B cell (primary cell): ENCODE measurements around the gene AK4. TPM values are rescaled to one million over a fixed set of nuclear protein-coding genes. Genes with fewer than 3 reads are reported as not detected.

Source experiments
- ATAC-seq: fragments of 200-7000 bp; cut with Tn5 transposase; one replicate; pipeline ENCODE4 v1.10.0; 2021; ENCODE audit warnings: low read depth, mild to moderate bottlenecking, moderate number of reproducible peaks, moderate library complexity
- CTCF ChIA-PET: fragments of 350-600 bp; sonication (Branson Sonifier 250); formaldehyde crosslinking; loops from one replicate; lab custom pipeline; 2021; ENCODE audit warnings: antibody characterized with exemption, inconsistent platforms; lab: Charles Lee
- POLR2A ChIA-PET: fragments of 350-600 bp; sonication (Branson Sonifier 250); formaldehyde crosslinking; loops from one replicate; lab custom pipeline; 2021; ENCODE audit warnings: antibody characterized with exemption; lab: Charles Lee
- DNase-seq: peaks from one replicate; pipeline ENCODE4 v3.0.0; 2013
- H2AFZ ChIP-seq: 2 replicates; pipeline ENCODE4 v1.6.1; 2012; ENCODE audit warnings: mild to moderate bottlenecking, low read depth, low read length; ENCODE audit not compliant: insufficient read depth, poor library complexity, severe bottlenecking
- H3K27ac ChIP-seq, 2 donors: 1 replicate in 1 of 2; 2 replicates in 1 of 2; pipeline ENCODE4 v1.5.1; 2012 to 2013; ENCODE audit warnings: low read length in 2 of 2, mild to moderate bottlenecking in 2 of 2, moderate library complexity in 1 of 2
- H3K27me3 ChIP-seq, 4 experiments: fragments of 200-600 bp in 1 of 4; sonication (generic) in 1 of 4; replicated peaks in 1 of 4; 1 replicate in 2 of 4; 2 replicates in 2 of 4; pipeline versions ENCODE4 v1.6.1 to v1.7.0; 2013 to 2016; ENCODE audit warnings: low read length in 3 of 4, mild to moderate bottlenecking in 2 of 4, mixed read lengths in 1 of 4, moderate library complexity in 1 of 4; ENCODE audit not compliant: insufficient read depth in 4 of 4, control insufficient read depth in 3 of 4; ENCODE audit errors: control extremely low read depth in 1 of 4
- H3K36me3 ChIP-seq, 2 experiments: replicated peaks in 1 of 2; 1 replicate in 1 of 2; 2 replicates in 1 of 2; pipeline versions ENCODE4 v1.6.1 to v1.7.1; 2013; ENCODE audit warnings: low read length in 1 of 2; ENCODE audit not compliant: insufficient read depth in 2 of 2, control insufficient read depth in 1 of 2; ENCODE audit errors: control extremely low read depth in 1 of 2, extremely low read depth in 1 of 2
- H3K4me1 ChIP-seq, 2 donors: fragments of 200-600 bp in 1 of 2; sonication (generic) in 1 of 2; 1 replicate in 1 of 2; 2 replicates in 1 of 2; pipeline versions ENCODE4 v1.5.1 to v1.6.1; 2013 to 2017; ENCODE audit warnings: low read length in 2 of 2; ENCODE audit not compliant: control insufficient read depth in 2 of 2, insufficient read depth in 2 of 2
- H3K4me2 ChIP-seq: replicated peaks from 2 replicates; pipeline ENCODE3; 2012; ENCODE audit warnings: mild to moderate bottlenecking, low read depth, low read length; ENCODE audit not compliant: poor library complexity, severe bottlenecking
- H3K4me3 ChIP-seq, 5 experiments: fragments of 200-600 bp in 1 of 5; sonication (generic) in 1 of 5; 1 replicate in 3 of 5; 2 replicates in 2 of 5; pipeline versions ENCODE4 v1.5.1 to v1.7.0; 2011 to 2016; ENCODE audit warnings: low read length in 4 of 5, mild to moderate bottlenecking in 4 of 5, low read depth in 2 of 5, control low read depth in 1 of 5, moderate library complexity in 1 of 5; ENCODE audit not compliant: insufficient read depth in 1 of 5; ENCODE audit errors: control extremely low read depth in 1 of 5, extremely low read depth in 1 of 5
- H3K79me2 ChIP-seq: fragments of 200-600 bp; sonication (generic); one replicate; pipeline ENCODE4 v1.6.0; 2016; ENCODE audit warnings: low read length; ENCODE audit not compliant: control insufficient read depth, insufficient read depth
- H3K9ac ChIP-seq: fragments of 200-600 bp; sonication (generic); 2 replicates; pipeline ENCODE4 v1.6.1; 2017; ENCODE audit warnings: mild to moderate bottlenecking, low read length, moderate library complexity
- H3K9me3 ChIP-seq, 3 donors: one replicate each; pipeline versions ENCODE4 v1.6.1 to v1.7.1; 2013; ENCODE audit warnings: low read length in 2 of 3; ENCODE audit not compliant: control insufficient read depth in 2 of 3, insufficient read depth in 1 of 3; ENCODE audit errors: control extremely low read depth in 1 of 3
- H4K20me1 ChIP-seq: 2 replicates; pipeline ENCODE4 v1.6.0; 2012; ENCODE audit warnings: mild to moderate bottlenecking, low read length; ENCODE audit not compliant: insufficient read depth, control insufficient read depth, poor library complexity, severe bottlenecking
- H3K27ac Mint-ChIP-seq: one replicate; pipeline ENCODE4 v1.8.0; 2021; ENCODE audit warnings: mixed read lengths
- H3K27me3 Mint-ChIP-seq: one replicate; pipeline ENCODE4 v1.8.0; 2021; ENCODE audit warnings: mixed read lengths
- H3K4me1 Mint-ChIP-seq: one replicate; pipeline ENCODE4 v1.8.0; 2021; ENCODE audit warnings: mixed read lengths
- H3K4me3 Mint-ChIP-seq: one replicate; pipeline ENCODE4 v1.8.0; 2021; ENCODE audit warnings: mixed read lengths
- H3K9me3 Mint-ChIP-seq: one replicate; pipeline ENCODE4 v1.8.0; 2022; ENCODE audit warnings: mixed read lengths; ENCODE audit not compliant: insufficient read depth
- CTCF ChIP-seq: fragments of 200-600 bp; IDR thresholded peaks from one replicate; pipeline ENCODE4 v1.8.0; 2022; ENCODE audit warnings: antibody characterized with exemption, mild to moderate bottlenecking
- EZH2 ChIP-seq: IDR thresholded peaks from 2 replicates; pipeline ENCODE4 v1.6.1; 2012; ENCODE audit warnings: borderline replicate concordance, low read depth, mild to moderate bottlenecking, moderate library complexity, low read length; ENCODE audit not compliant: insufficient read depth, poor library complexity, severe bottlenecking
- WGBS: methylation state at CpG from one replicate; pipeline ENCODE4 v1.1.5; 2013; ENCODE audit warnings: missing lambda C conversion rate; ENCODE audit not compliant: insufficient coverage; 5-methylcytosine and 5-hydroxymethylcytosine counted together
- intact Hi-C: fragments of 100-400 bp; cut with micrococcal nuclease; formaldehyde crosslinking; loops from one replicate; pipeline ENCODE4 v1.10.0; 2022
- polyA plus RNA-seq: library from polyadenylated mRNA; depleted of rRNA; stranded (reverse); fragments of >200 nt; gene quantifications from 2 replicates; pipeline ENCODE4 v1.2.3, GENCODE V29; 2012
- total RNA-seq, 2 donors: library from RNA; stranded (reverse); fragments of 120-200 nt in 1 of 2; gene quantifications; 1 replicate in 1 of 2; 2 replicates in 1 of 2; pipeline versions ENCODE4 v1.2.3 to v1.2.4, GENCODE V29; 2013 to 2022

Gene AK4
- total and polyA plus RNA-seq, 2 donors (not counting 1 experiment from before 2014, with no cell fraction given) = 0.34 TPM; not detected in 1

DNA sequence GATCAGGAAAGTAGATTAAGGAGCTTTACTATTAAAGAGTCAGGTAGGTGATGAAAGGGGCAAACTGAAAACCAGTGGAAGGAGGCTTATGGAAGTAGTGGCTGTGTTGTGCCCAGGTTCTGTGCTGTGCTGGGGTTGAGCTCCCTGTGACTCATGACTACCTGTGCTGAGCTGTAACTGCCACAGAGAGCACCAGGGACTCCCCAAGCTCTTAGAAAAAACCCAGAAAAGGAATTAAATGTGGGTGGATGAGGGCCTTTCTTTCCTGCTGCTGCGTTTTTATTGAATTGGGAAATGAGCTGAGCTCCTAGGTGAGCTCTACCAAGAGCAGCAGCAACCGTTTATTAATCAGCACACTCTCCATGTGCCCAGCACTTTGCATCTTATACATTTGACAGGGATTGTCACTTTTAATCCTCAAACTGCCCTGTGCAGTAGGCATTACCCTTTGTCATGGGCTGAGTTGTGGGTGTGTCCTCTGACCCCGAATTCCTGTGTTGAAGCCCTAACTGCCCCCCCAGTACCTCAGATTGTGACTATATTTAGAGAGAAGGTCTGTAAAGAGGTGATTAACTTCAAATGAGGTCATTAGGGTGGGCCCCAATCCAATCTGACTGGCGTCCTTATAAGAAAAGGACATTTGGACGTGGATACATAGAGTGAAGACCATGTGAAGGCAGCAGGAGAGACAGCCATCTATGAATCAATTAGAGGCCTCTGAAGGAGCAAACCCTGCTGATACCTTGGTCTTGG is 65.4 kb downstream of the AK4 start:
- ChIA-PET CTCF (interaction anchor here (2.5 kb wide), 1 partner anchor 474 kb away, joined by 9 read pairs; no protein-coding TSS in a partner anchor), POLR2A (no interaction called here)
- Histone ChIP-seq H3K9me3 (no peaks in the 10 kb centered on the region), H3K4me2 (no peak overlapping the region), H3K36me3 (no peaks in the 10 kb centered on the region), H3K9ac (no peak overlapping the region), H3K27me3 (no peaks in the 10 kb centered on the region), H3K27ac (no peak overlapping the region), H3K79me2 (no peaks in the 10 kb centered on the region), H3K4me3 (no peak overlapping the region), H3K4me1 (no peaks in the 10 kb centered on the region), H2AFZ (no peak overlapping the region), H4K20me1 (no peaks in the 10 kb centered on the region)
- DNase-seq = no peak
- Mint-ChIP-seq H3K4me1 (peaks cover 4% of the 10 kb centered on the region), H3K4me3 (no peak overlapping the region), H3K27ac (no peak overlapping the region), H3K9me3 (no peaks in the 10 kb centered on the region), H3K27me3 (no peaks in the 10 kb centered on the region)
- WGBS = 80% methylated on average over 2 of the region's 5 CpGs
- intact Hi-C loops = no loop called here
- no peak for TF ChIP-seq CTCF
- TF ChIP-seq EZH2 = no peak
- ATAC-seq = no peak

- WGBS = 90% methylated on average over 7 of the region's 9 CpGs
- Histone ChIP-seq H3K27ac (no peak overlapping the region), H3K79me2 (no peaks in the 10 kb centered on the region), H3K4me1 (no peaks in the 10 kb centered on the region), H3K4me2 (no peak overlapping the region), H3K36me3 (no peaks in the 10 kb centered on the region), H3K27me3 (no peaks in the 10 kb centered on the region), H2AFZ (no peak overlapping the region), H3K4me3 (no peak overlapping the region), H4K20me1 (no peaks in the 10 kb centered on the region), H3K9ac (no peak overlapping the region), H3K9me3 (no peaks in the 10 kb centered on the region)
- intact Hi-C loops = loop anchor here (1.0 kb wide), 1 partner anchor 473 kb away; no protein-coding TSS in a partner anchor
- ChIA-PET CTCF (interaction anchor here (2.5 kb wide), 1 partner anchor 473 kb away, joined by 9 read pairs; no protein-coding TSS in a partner anchor), POLR2A (no interaction called here)
- H3K9me3 Mint-ChIP-seq = no peaks in the 10 kb centered on the region
- ATAC-seq (no peak), DNase-seq (no peak)
- H3K4me1 Mint-ChIP-seq = peaks cover 4% of the 10 kb centered on the region
- H3K4me3 Mint-ChIP-seq = no peak overlapping the region
- TF ChIP-seq EZH2 (no peak), CTCF (no peak)
- no peak overlapping the region for H3K27ac Mint-ChIP-seq
- no peaks in the 10 kb centered on the region for H3K27me3 Mint-ChIP-seq
These were observed 66.5 kb downstream of the AK4 start for GRCh38 chr1:65214340-65215027.
